IMR-90 (cell line): ENCODE results near the gene RBMS2.

Source experiments
- CEBPB ChIP-seq: IDR thresholded peaks from 2 replicates; pipeline ENCODE4 v1.6.1; 2012; ENCODE audit warnings: low read depth, low read length, improper control_type of control experiment
- CTCF ChIP-seq: conservative IDR thresholded peaks from 2 replicates; pipeline ENCODE4 v1.5.1; 2012; ENCODE audit warnings: mild to moderate bottlenecking, low read depth, low read length, improper control_type of control experiment
- FOS ChIP-seq: fragments of 150-350 bp; IDR thresholded peaks from 2 replicates; pipeline ENCODE4 v1.6.1; 2016; ENCODE audit warnings: low read depth, low read length
- MAFK ChIP-seq: IDR thresholded peaks from 2 replicates; pipeline ENCODE4 v1.6.1; 2012; ENCODE audit warnings: low read depth, low read length, improper control_type of control experiment
- MAZ ChIP-seq: IDR thresholded peaks from 2 replicates; pipeline ENCODE4 v1.6.1; 2012; ENCODE audit warnings: low read depth, mild to moderate bottlenecking, low read length, improper control_type of control experiment, moderate library complexity, borderline replicate concordance
- POLR2A ChIP-seq: IDR thresholded peaks from 2 replicates; pipeline ENCODE4 v1.6.1; 2012; ENCODE audit warnings: mild to moderate bottlenecking, low read depth, low read length
- SMC3 ChIP-seq: fragments of 150-350 bp; IDR thresholded peaks from 2 replicates; pipeline ENCODE4 v1.6.1; 2016; ENCODE audit warnings: low read depth, mild to moderate bottlenecking, antibody characterized with exemption, low read length, moderate library complexity

GRCh38 chr12:56477521-56478225, 43.9 kb upstream of the RBMS2 start:
- no peak for TF ChIP-seq MAZ
- no peak for TF ChIP-seq FOS
- no peak for TF ChIP-seq CTCF
- TF ChIP-seq POLR2A: no peak
- TF ChIP-seq MAFK: no peak
- TF ChIP-seq SMC3: no peak
- TF ChIP-seq CEBPB: no peak
